Heart right ventricle (tissue), 16 donors: Measurements from ENCODE around the gene AARS1. TPM values are rescaled to one million over a fixed set of nuclear protein-coding genes. Genes with fewer than 3 reads are reported as not detected.
"Not testable (repeated sequence)": the region's sequence is repeated elsewhere in the genome, so short reads cannot be mapped to it uniquely, and the experiment has no call there.

Experiments
- ATAC-seq, 8 donors: fragments of 200-7000 bp; cut with Tn5 transposase; one replicate each; pipeline ENCODE4 v1.9.1; 2020; ENCODE audit warnings: mild to moderate bottlenecking in 8 of 8, moderate library complexity in 8 of 8, moderate number of reproducible peaks in 1 of 8
- DNase-seq, 2 donors: peaks; one replicate each; pipeline ENCODE4 v3.0.0-alpha.2; 2020
- H3K27ac ChIP-seq, 10 donors: fragments of 200-600 bp; sonication (generic) in 2 of 10; one replicate each; pipeline versions ENCODE4 v1.5.0 to v1.8.0; 2020 to 2022; ENCODE audit warnings: mild to moderate bottlenecking in 3 of 10
- H3K27me3 ChIP-seq, 7 donors: fragments of 200-600 bp; one replicate each; pipeline ENCODE4 v1.8.0; 2021 to 2022; ENCODE audit warnings: mild to moderate bottlenecking in 2 of 7
- H3K36me3 ChIP-seq, 9 donors: fragments of 200-600 bp; sonication (generic) in 1 of 9; one replicate each; pipeline versions ENCODE4 v1.5.0 to v1.8.0; 2020 to 2022; ENCODE audit warnings: mild to moderate bottlenecking in 2 of 9
- H3K4me1 ChIP-seq, 9 donors: fragments of 200-600 bp; sonication (generic) in 1 of 9; one replicate each; pipeline versions ENCODE4 v1.5.0 to v1.8.0; 2020 to 2022; ENCODE audit warnings: mild to moderate bottlenecking in 4 of 9
- H3K4me3 ChIP-seq, 10 donors: fragments of 200-600 bp; sonication (generic) in 2 of 10; one replicate each; pipeline versions ENCODE4 v1.5.0 to v1.8.0; 2020 to 2022; ENCODE audit warnings: mild to moderate bottlenecking in 7 of 10, moderate library complexity in 2 of 10
- H3K9me3 ChIP-seq, 11 donors: fragments of 200-600 bp in 10 of 11; sonication (generic) in 2 of 11; one replicate each; pipeline versions ENCODE4 v1.5.0 to v1.8.0; 2013 to 2022; ENCODE audit warnings: mild to moderate bottlenecking in 2 of 11, control low read depth in 1 of 11, moderate library complexity in 1 of 11
- WGBS, 2 donors: extraction: QIAGEN DNeasy Blood & Tissue Kit; methylation state at CpG; one replicate each; pipeline ENCODE4 v1.1.7; 2013; ENCODE audit warnings: inconsistent platforms in 1 of 2; 5-methylcytosine and 5-hydroxymethylcytosine counted together
- intact Hi-C, 10 donors: fragments of 100-400 bp; cut with DNase I; formaldehyde crosslinking; loops; one replicate each; pipeline versions ENCODE4 v1.11.1 to v1.14.2; 2022
- polyA plus RNA-seq, 2 donors: library from polyadenylated mRNA; stranded (reverse); fragments of 200-250 nt; gene quantifications; one replicate each; pipeline ENCODE4 v1.2.3, GENCODE V29; 2013
- total RNA-seq, 10 donors: library from RNA; stranded (reverse); fragmentation: NEBNext Ultra II Directional in 3 of 10; extraction: Animal tissue kit (Norgen Biotek cat#: 25700) in 3 of 10; gene quantifications; one replicate each; pipeline versions ENCODE4 v1.2.1 to v1.2.4, GENCODE V29; 2021 to 2023
- TF ChIP-seq, protein P1 (sequence below), 9 donors: fragments of 200-600 bp; sonication (generic) in 2 of 9; IDR thresholded peaks; one replicate each; pipeline versions ENCODE4 v1.5.0 to v1.8.0; 2021 to 2022; ENCODE audit warnings: antibody characterized with exemption in 9 of 9, mild to moderate bottlenecking in 5 of 9, moderate library complexity in 1 of 9
- donor health status: Arrhythmogenic right ventricular cardiomyopathy.
- donor health status: ischemic (EF 13 %, LVEDD 7.1; RV severe dilation, severe dysfunction).
- donor health status: healthy with polysubstance abuse.
- donor health status: DM: no; HTN: yes; CAD: no.
- donor health status: DM: no; HTN: no; CAD: no.
- donor health status: ischemic (EF 25% LVEDD 6.9; RV normal size, moderate dysfunction).
- donor health status: ischemic (EF 25% LVEDD 5.7; RV mildly dilated, moderate dysfunction).
- donor health status: healthy.
- donor health status: DM: yes; HTN: yes; CAD: no.
- donor health status: Ischemic cardiomyopathy.
- donor health status: ischemic (EF 35%, LVEDD 5.7; RV mildly dilated, moderate dysfunction).
- donor health status: nonischemic (EF 11% LVEDD 7.7; RV severe dilation, severe dysfunction).
- donor health status: DM: yes; HTN: yes; CAD: no.
- donor health status: PGD.
- donor health status: ischemic (EF 29% LVEDD 5.4; RV normal size, mild dysfunction).
- donor health status: nonischemic (EF 23%, LVEDD 6.1; RV moderate dilation, normal function).

AARS1 gene
- total and polyA plus RNA-seq, 12 donors = 20.6 to 73.1 (median 59.4) TPM

- Histone ChIP-seq H3K4me3 (no peak overlapping the region), H3K27me3 (no peaks in the 10 kb centered on the region), H3K9me3 (peaks cover 0 to 5% (median 2%) of the 10 kb centered on the region in 11 donors), H3K36me3 (peaks cover 0 to 4% (median 0%) of the 10 kb centered on the region in 9 donors), H3K4me1 (peaks cover 0 to 19% (median 14%) of the 10 kb centered on the region in 9 donors), H3K27ac (no peak overlapping the region)
- DNase-seq (no peak), ATAC-seq (no peak)
- TF ChIP-seq, protein P1, sequence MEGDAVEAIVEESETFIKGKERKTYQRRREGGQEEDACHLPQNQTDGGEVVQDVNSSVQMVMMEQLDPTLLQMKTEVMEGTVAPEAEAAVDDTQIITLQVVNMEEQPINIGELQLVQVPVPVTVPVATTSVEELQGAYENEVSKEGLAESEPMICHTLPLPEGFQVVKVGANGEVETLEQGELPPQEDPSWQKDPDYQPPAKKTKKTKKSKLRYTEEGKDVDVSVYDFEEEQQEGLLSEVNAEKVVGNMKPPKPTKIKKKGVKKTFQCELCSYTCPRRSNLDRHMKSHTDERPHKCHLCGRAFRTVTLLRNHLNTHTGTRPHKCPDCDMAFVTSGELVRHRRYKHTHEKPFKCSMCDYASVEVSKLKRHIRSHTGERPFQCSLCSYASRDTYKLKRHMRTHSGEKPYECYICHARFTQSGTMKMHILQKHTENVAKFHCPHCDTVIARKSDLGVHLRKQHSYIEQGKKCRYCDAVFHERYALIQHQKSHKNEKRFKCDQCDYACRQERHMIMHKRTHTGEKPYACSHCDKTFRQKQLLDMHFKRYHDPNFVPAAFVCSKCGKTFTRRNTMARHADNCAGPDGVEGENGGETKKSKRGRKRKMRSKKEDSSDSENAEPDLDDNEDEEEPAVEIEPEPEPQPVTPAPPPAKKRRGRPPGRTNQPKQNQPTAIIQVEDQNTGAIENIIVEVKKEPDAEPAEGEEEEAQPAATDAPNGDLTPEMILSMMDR (IDR thresholded peaks at IDR 0.05) = no peak
- intact Hi-C loops = loop anchor here in 2 of 10 donors (5.0 kb wide), 1 partner anchor 52 kb away; the partner anchor contains the start of gene DDX19A (in 2 of the 2)
These were observed 6.3 kb upstream of the AARS1 start for GRCh38 chr16:70295634-70296033.

GRCh38 chr16:70294385-70295025 lies 5.2 kb upstream of the AARS1 start:
- 91% methylated on average over 28 of the region's 28 CpGs for WGBS, 2 donors
- no peak overlapping the region for H3K4me3 ChIP-seq
- peaks cover 0 to 14% (median 8%) of the 10 kb centered on the region in 9 donors for H3K4me1 ChIP-seq
- no peaks in the 10 kb centered on the region for H3K9me3 ChIP-seq
- intact Hi-C loops = loop anchor here in 2 of 10 donors (5.0 kb wide), 1 partner anchor 53 kb away; the partner anchor contains the start of gene DDX19A (in 2 of the 2)
- no peak overlapping the region for H3K27ac ChIP-seq
- TF ChIP-seq, protein P1 (IDR thresholded peaks at IDR 0.05) = no peak
- no peak for ATAC-seq
- H3K36me3 ChIP-seq = no peaks in the 10 kb centered on the region
- DNase-seq = no peak
- H3K27me3 ChIP-seq = no peaks in the 10 kb centered on the region

DNA sequence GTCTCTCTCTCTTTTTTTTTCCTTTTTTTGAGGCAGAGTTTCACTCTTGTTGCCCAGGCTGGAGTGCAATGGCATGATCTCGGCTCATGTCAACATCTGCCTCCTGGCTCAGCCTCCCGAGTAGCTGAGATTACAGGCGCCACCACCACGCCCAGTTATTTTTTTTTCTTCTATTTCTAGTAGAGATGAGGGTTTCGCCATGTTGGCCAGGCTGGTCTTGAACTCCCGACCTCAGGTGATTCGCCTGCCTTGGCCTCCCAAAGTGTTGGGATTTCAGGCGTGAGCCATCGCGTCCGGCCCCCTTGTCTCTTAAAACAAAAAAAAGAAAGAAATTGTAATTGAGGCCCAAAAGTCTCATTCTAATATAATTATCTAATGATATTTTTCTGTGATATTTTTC lies 2.8 kb upstream of the AARS1 start:
- 91 to 96% methylated on average over 11 of the region's 11 CpGs for WGBS, 2 donors
- peaks cover 0 to 19% (median 16%) of the 10 kb centered on the region in 9 donors for H3K4me1 ChIP-seq
- H3K4me3 ChIP-seq, H3K27me3 ChIP-seq, H3K36me3 ChIP-seq, H3K9me3 ChIP-seq, H3K27ac ChIP-seq, DNase-seq, ATAC-seq, intact Hi-C loops: not testable (repeated sequence)

GRCh38 chr16:70290949-70291519 lies 1.7 kb upstream of the AARS1 start:
- TF ChIP-seq, protein P1 (IDR thresholded peaks at IDR 0.05) = no peak
- H3K27me3 ChIP-seq = no peaks in the 10 kb centered on the region
- peaks cover 0 to 19% (median 16%) of the 10 kb centered on the region in 9 donors for H3K4me1 ChIP-seq
- ATAC-seq = no peak
- H3K4me3 ChIP-seq = no peak overlapping the region
- peaks cover 0 to 3% (median 0%) of the 10 kb centered on the region in 9 donors for H3K36me3 ChIP-seq
- H3K27ac ChIP-seq = no peak overlapping the region
- no peaks in the 10 kb centered on the region for H3K9me3 ChIP-seq
- intact Hi-C loops = no loop called here
- DNase-seq = no peak

DNA sequence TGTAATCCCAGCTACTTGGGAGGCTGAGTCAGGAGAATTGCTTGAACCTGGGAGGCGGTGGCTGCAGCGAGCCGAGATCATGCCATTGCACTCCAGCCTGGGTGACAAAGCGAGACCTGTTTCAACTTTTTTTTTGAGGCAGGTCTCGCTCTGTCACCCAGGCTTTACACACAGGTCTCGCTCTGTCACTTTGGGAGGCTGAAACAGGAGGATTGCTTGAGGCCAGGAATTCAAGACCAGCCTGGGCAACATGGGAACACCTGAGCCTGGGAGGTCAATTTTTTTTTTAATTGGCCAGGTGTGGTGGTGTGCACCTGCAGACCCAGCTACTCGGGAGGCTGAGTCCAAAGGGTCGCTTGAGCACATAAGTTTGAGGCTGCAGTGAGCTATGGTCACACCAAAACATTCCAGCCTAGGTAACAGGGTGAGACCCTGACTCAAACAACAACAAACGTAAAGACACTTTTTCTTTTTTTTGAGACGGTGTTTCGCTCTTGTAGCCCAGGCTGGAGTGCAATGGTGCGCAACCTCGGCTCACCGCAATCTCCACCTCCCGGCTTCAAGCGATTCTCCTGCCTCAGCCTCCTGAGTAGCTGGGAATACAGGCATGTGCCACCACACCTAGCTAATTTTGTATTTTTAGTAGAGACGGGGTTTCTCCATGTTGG lies 1.9 kb downstream of the AARS1 start:
- peak overlapping the region in 5 of 10 donors; percentile 65 to 92 (median 82) for H3K4me3 ChIP-seq
- ATAC-seq, H3K9me3 ChIP-seq, DNase-seq, H3K27me3 ChIP-seq, intact Hi-C loops: not testable (repeated sequence)
- H3K27ac ChIP-seq = peak overlapping the region in 1 of 10 donors; percentile 91
- peaks cover 0 to 34% (median 4%) of the 10 kb centered on the region in 9 donors for H3K36me3 ChIP-seq
- peaks cover 0 to 23% (median 16%) of the 10 kb centered on the region in 9 donors for H3K4me1 ChIP-seq
- WGBS, 2 donors = 97 to 98% methylated on average over 17 of the region's 17 CpGs
